DOHH2 (cell line): Measurements from ENCODE around the gene ANGEL2.

Experiments used
- EZH2phosphoT487 ChIP-seq: fragments of 200-600 bp; sonication (generic); IDR thresholded peaks from 2 replicates; pipeline ENCODE4 v1.6.1; 2017; ENCODE audit warnings: borderline replicate concordance, mild to moderate bottlenecking, antibody characterized with exemption, low read length, moderate library complexity, mixed read lengths
- TF ChIP-seq, protein P1 (sequence below): fragments of 200-600 bp; sonication (generic); IDR thresholded peaks from one replicate; pipeline ENCODE4 v1.5.1; 2014; ENCODE audit warnings: antibody characterized with exemption, mild to moderate bottlenecking, low read depth, low read length; ENCODE audit not compliant: poor library complexity, severe bottlenecking

DNA sequence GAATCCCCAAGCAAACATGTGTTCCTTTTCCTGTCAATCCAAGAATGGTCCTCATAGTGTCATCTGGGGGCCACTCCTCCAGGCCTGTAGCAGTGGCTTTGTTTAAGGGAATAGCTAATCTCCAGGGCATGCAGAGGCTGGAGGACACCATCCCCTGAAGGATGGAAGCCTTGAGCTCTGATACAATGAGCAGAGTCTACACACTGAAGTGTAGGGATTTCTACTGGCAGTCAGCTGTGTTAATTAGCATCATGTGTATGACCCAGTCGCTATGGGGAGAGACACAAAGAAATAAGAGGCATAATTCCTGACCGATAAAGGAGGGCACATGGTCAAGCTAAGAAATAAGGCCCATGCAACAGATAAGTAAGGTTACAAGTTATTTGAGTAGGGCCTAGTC is 29.1 kb downstream of the ANGEL2 start:
- TF ChIP-seq, protein P1, sequence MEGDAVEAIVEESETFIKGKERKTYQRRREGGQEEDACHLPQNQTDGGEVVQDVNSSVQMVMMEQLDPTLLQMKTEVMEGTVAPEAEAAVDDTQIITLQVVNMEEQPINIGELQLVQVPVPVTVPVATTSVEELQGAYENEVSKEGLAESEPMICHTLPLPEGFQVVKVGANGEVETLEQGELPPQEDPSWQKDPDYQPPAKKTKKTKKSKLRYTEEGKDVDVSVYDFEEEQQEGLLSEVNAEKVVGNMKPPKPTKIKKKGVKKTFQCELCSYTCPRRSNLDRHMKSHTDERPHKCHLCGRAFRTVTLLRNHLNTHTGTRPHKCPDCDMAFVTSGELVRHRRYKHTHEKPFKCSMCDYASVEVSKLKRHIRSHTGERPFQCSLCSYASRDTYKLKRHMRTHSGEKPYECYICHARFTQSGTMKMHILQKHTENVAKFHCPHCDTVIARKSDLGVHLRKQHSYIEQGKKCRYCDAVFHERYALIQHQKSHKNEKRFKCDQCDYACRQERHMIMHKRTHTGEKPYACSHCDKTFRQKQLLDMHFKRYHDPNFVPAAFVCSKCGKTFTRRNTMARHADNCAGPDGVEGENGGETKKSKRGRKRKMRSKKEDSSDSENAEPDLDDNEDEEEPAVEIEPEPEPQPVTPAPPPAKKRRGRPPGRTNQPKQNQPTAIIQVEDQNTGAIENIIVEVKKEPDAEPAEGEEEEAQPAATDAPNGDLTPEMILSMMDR: no peak
- no peak for TF ChIP-seq EZH2phosphoT487
